Tibial artery (tissue), 4 donors: Measurements from ENCODE around the gene IL15RA.
A peak's percentile ranks its signal among the peaks of the same experiment; 100 is the strongest.

ENCODE experiments used
- DNase-seq, 2 donors: peaks; one replicate each; pipeline ENCODE4 v3.0.0-alpha.2; 2019
- H3K27ac ChIP-seq, 2 donors: fragments of 200-600 bp; sonication (generic) in 1 of 2; 1 replicate in 1 of 2; 2 replicates in 1 of 2; pipeline ENCODE4 v1.5.1; 2018 to 2019; ENCODE audit warnings: mild to moderate bottlenecking in 1 of 2
- H3K27me3 ChIP-seq, 2 donors: fragments of 200-600 bp; sonication (generic) in 1 of 2; one replicate each; pipeline versions ENCODE4 v1.5.1 to v1.6.0; 2016 to 2019
- H3K36me3 ChIP-seq, 3 donors: fragments of 200-600 bp; sonication (generic) in 2 of 3; one replicate each; pipeline ENCODE4 v1.5.1; 2016 to 2019; ENCODE audit warnings: mild to moderate bottlenecking in 2 of 3
- H3K4me1 ChIP-seq, 4 donors: fragments of 200-600 bp; sonication (generic) in 2 of 4; 1 replicate in 3 of 4; 2 replicates in 1 of 4; pipeline ENCODE4 v1.5.1; 2016 to 2019
- H3K4me3 ChIP-seq, 2 donors: fragments of 200-600 bp; sonication (generic) in 1 of 2; 1 replicate in 1 of 2; 2 replicates in 1 of 2; pipeline ENCODE4 v1.5.1; 2018 to 2019; ENCODE audit warnings: mild to moderate bottlenecking in 2 of 2
- H3K9me3 ChIP-seq, 3 donors: fragments of 200-600 bp; sonication (generic) in 1 of 3; one replicate each; pipeline ENCODE4 v1.5.1; 2016 to 2019
- CTCF ChIP-seq, 2 experiments: fragments of 200-600 bp in 1 of 2; fragments of 450-650 bp in 1 of 2; IDR thresholded peaks; one replicate each; pipeline ENCODE4 v1.5.1; 2017 to 2019; ENCODE audit warnings: antibody characterized with exemption in 2 of 2, mild to moderate bottlenecking in 1 of 2, moderate library complexity in 1 of 2
- intact Hi-C: fragments of 100-400 bp; cut with DNase I; formaldehyde crosslinking; loops from one replicate; pipeline ENCODE4 v1.15.0; 2023; ENCODE audit warnings: low total_unique reads

Gene IL15RA

GRCh38 chr10:5992398-5992797, 15.1 kb upstream of the IL15RA start:
- H3K27ac ChIP-seq, result no peak overlapping the region
- no peaks in the 10 kb centered on the region for H3K4me1 ChIP-seq
- TF ChIP-seq CTCF (IDR thresholded peaks at IDR 0.05), result no peak
- H3K9me3 ChIP-seq, result peaks cover 0 to 17% (median 0%) of the 10 kb centered on the region in 3 donors
- H3K36me3 ChIP-seq, result no peaks in the 10 kb centered on the region
- DNase-seq, result no peak
- no peaks in the 10 kb centered on the region for H3K27me3 ChIP-seq
- intact Hi-C loops, result no loop called here
- H3K4me3 ChIP-seq, result no peak overlapping the region

GRCh38 chr10:5991708-5992107, 14.4 kb upstream of the IL15RA start:
- no peak for DNase-seq
- TF ChIP-seq CTCF (IDR thresholded peaks at IDR 0.05), result no peak
- intact Hi-C loops, result no loop called here
- Histone ChIP-seq H3K4me1 (no peaks in the 10 kb centered on the region), H3K36me3 (no peaks in the 10 kb centered on the region), H3K27ac (no peak overlapping the region), H3K27me3 (no peaks in the 10 kb centered on the region), H3K4me3 (no peak overlapping the region), H3K9me3 (peaks cover 0 to 17% (median 0%) of the 10 kb centered on the region in 3 donors)

GRCh38 chr10:5989756-5990155, 12.4 kb upstream of the IL15RA start:
- H3K4me1 ChIP-seq, result no peaks in the 10 kb centered on the region
- H3K27me3 ChIP-seq, result no peaks in the 10 kb centered on the region
- H3K27ac ChIP-seq, result no peak overlapping the region
- H3K4me3 ChIP-seq, result no peak overlapping the region
- no peak for TF ChIP-seq CTCF (IDR thresholded peaks at IDR 0.05)
- intact Hi-C loops, result no loop called here
- H3K36me3 ChIP-seq, result no peaks in the 10 kb centered on the region
- no peak for DNase-seq
- peaks cover 0 to 17% (median 0%) of the 10 kb centered on the region in 3 donors for H3K9me3 ChIP-seq

GRCh38 chr10:5988336-5988920, 11.1 kb upstream of the IL15RA start:
- peaks cover 0 to 16% (median 0%) of the 10 kb centered on the region in 3 donors for H3K9me3 ChIP-seq
- H3K27ac ChIP-seq, result no peak overlapping the region
- DNase-seq, result no peak
- H3K36me3 ChIP-seq, result no peaks in the 10 kb centered on the region
- H3K27me3 ChIP-seq, result no peaks in the 10 kb centered on the region
- no peak for TF ChIP-seq CTCF (IDR thresholded peaks at IDR 0.05)
- intact Hi-C loops, result no loop called here
- H3K4me1 ChIP-seq, result no peaks in the 10 kb centered on the region
- H3K4me3 ChIP-seq, result no peak overlapping the region

GRCh38 chr10:5987747-5988146, 10.4 kb upstream of the IL15RA start:
- Histone ChIP-seq H3K4me3 (no peak overlapping the region), H3K9me3 (peaks cover 0 to 12% (median 0%) of the 10 kb centered on the region in 3 donors), H3K36me3 (no peaks in the 10 kb centered on the region), H3K27ac (no peak overlapping the region), H3K4me1 (no peaks in the 10 kb centered on the region), H3K27me3 (no peaks in the 10 kb centered on the region)
- intact Hi-C loops, result no loop called here
- TF ChIP-seq CTCF (IDR thresholded peaks at IDR 0.05), result no peak
- peak in 1 of 2 donors; percentile 76 for DNase-seq

- DNase-seq, result no peak
- intact Hi-C loops, result no loop called here
- Histone ChIP-seq H3K27ac (no peak overlapping the region), H3K27me3 (no peaks in the 10 kb centered on the region), H3K36me3 (no peaks in the 10 kb centered on the region), H3K4me3 (no peak overlapping the region), H3K9me3 (no peaks in the 10 kb centered on the region), H3K4me1 (no peaks in the 10 kb centered on the region)
- TF ChIP-seq CTCF (IDR thresholded peaks at IDR 0.05), result no peak
These were observed 7.7 kb upstream of the IL15RA start for GRCh38 chr10:5985029-5985428.
